Adrenal gland (tissue), 12 donors: ENCODE measurements around the gene MXRA8. TPM values are rescaled to one million over a fixed set of nuclear protein-coding genes. Genes with fewer than 3 reads are reported as not detected.
"Not testable (repeated sequence)": the region's sequence is repeated elsewhere in the genome, so short reads cannot be mapped to it uniquely, and the experiment has no call there.

Experiments used
- DNase-seq, 7 donors: peaks; one replicate each; pipeline ENCODE4 v3.0.0-alpha.2; 2019 to 2020
- H3K27ac ChIP-seq, 5 donors: fragments of 200-600 bp; sonication (generic) in 4 of 5; 1 replicate in 3 of 5; 2 replicates in 2 of 5; pipeline versions ENCODE4 v1.5.1 to v1.8.0; 2016 to 2020; ENCODE audit warnings: mild to moderate bottlenecking in 1 of 5
- H3K27me3 ChIP-seq: fragments of 200-600 bp; 2 replicates; pipeline ENCODE4 v1.8.0; 2021
- H3K36me3 ChIP-seq, 2 donors: fragments of 200-600 bp; replicated peaks in 1 of 2; 1 replicate in 1 of 2; 2 replicates in 1 of 2; pipeline versions ENCODE4 v1.5.1 to v1.8.0; 2018 to 2022
- H3K4me1 ChIP-seq, 2 donors: fragments of 200-600 bp; replicated peaks in 1 of 2; 1 replicate in 1 of 2; 2 replicates in 1 of 2; pipeline versions ENCODE4 v1.5.1 to v1.8.0; 2018 to 2021
- H3K4me3 ChIP-seq, 4 donors: fragments of 200-600 bp; sonication (generic) in 3 of 4; one replicate each; pipeline ENCODE4 v1.5.1; 2016 to 2018
- H3K9me3 ChIP-seq, 3 donors: fragments of 200-600 bp; sonication (generic) in 1 of 3; replicated peaks in 1 of 3; 1 replicate in 2 of 3; 2 replicates in 1 of 3; pipeline versions ENCODE4 v1.5.1 to v1.8.0; 2016 to 2021
- CTCF ChIP-seq, 6 experiments: fragments of 450-650 bp in 4 of 6; fragments of 200-600 bp in 2 of 6; sonication (generic) in 1 of 6; IDR thresholded peaks; 1 replicate in 5 of 6; 2 replicates in 1 of 6; pipeline versions ENCODE4 v1.5.1 to v1.8.0; 2016 to 2021; ENCODE audit warnings: antibody characterized with exemption in 6 of 6, mild to moderate bottlenecking in 2 of 6, moderate library complexity in 1 of 6
- POLR2A ChIP-seq, 2 donors: fragments of 450-650 bp; IDR thresholded peaks; one replicate each; pipeline ENCODE4 v1.6.1; 2017; ENCODE audit warnings: antibody characterized with exemption in 2 of 2, mild to moderate bottlenecking in 2 of 2, moderate library complexity in 1 of 2
- WGBS, 4 donors: extraction: QIAGEN DNeasy Blood & Tissue Kit in 2 of 4; methylation state at CpG; one replicate each; pipeline versions ENCODE4 v1.1.5 to v1.1.7; 2013 to 2017; 5-methylcytosine and 5-hydroxymethylcytosine counted together
- intact Hi-C, 2 donors: fragments of 100-400 bp; cut with DNase I; formaldehyde crosslinking; loops; one replicate each; pipeline versions ENCODE4 v1.14.1 to v1.15.0; 2022 to 2023
- polyA plus RNA-seq, 3 donors: library from polyadenylated mRNA; stranded (reverse); fragments of 200-250 nt in 2 of 3; fragments of 350-450 nt in 1 of 3; fragmentation: Illumina TruSeq in 1 of 3; extraction: RNeasy Lipid Tissue Mini Kit (QIAGEN cat#74804) in 1 of 3; gene quantifications; one replicate each; pipeline ENCODE4 v1.2.3, GENCODE V29; 2013 to 2014
- total RNA-seq, 9 donors: library from RNA; depleted of rRNA in 4 of 9; stranded (reverse); fragments of >200 nt in 4 of 9; fragments of 120-200 nt in 1 of 9; fragmentation: NEBNext Ultra II Directional in 1 of 9; extraction: Animal tissue kit (Norgen Biotek cat#: 25700) in 1 of 9; gene quantifications; one replicate each; pipeline versions ENCODE4 v1.1.0 to v1.2.4, GENCODE V29; 2013 to 2023
- donor health status: healthy with polysubstance abuse.
- donor health status: Bipolar disorder and iron deficiency.
- donor health status: DM: yes; HTN: yes; CAD: no.
- donor health status: DM: no; HTN: no; CAD: no.
- donor health status: DM: no; HTN: no; CAD: no.
- donor health status: DM: yes; HTN: yes; CAD: no.

MXRA8 gene
- total and polyA plus RNA-seq, 12 donors: 8.4 to 104 (median 46.6) TPM

- TF ChIP-seq POLR2A (IDR thresholded peaks at IDR 0.05) (no peak), CTCF (IDR thresholded peaks at IDR 0.05) (no peak)
- intact Hi-C loops: no loop called here
- Histone ChIP-seq H3K36me3 (peaks cover 0 to 73% of the 10 kb centered on the region in 2 donors), H3K4me3 (no peak overlapping the region), H3K27ac (no peak overlapping the region), H3K4me1 (no peaks in the 10 kb centered on the region), H3K9me3 (no peaks in the 10 kb centered on the region), H3K27me3 (no peaks in the 10 kb centered on the region)
- WGBS, 4 donors: 94 to 95% (median 95%) methylated on average over 35 to 50 of the region's 50 CpGs
- no peak for DNase-seq
These were observed 29.0 kb upstream of the MXRA8 start for GRCh38 chr1:1387098-1388077.

- no peak overlapping the region for H3K4me3 ChIP-seq
- TF ChIP-seq POLR2A (IDR thresholded peaks at IDR 0.05) (no peak), CTCF (IDR thresholded peaks at IDR 0.05) (no peak)
These were observed 27.6 kb upstream of the MXRA8 start for GRCh38 chr1:1385931-1386330.

GRCh38 chr1:1385339-1385738 is 27.0 kb upstream of the MXRA8 start:
- WGBS, 4 donors: 95 to 96% (median 95%) methylated on average over 18 to 29 of the region's 29 CpGs

More at GRCh38 chr1:1385931-1386330, 27.6 kb upstream of the MXRA8 start:
- intact Hi-C loops: no loop called here
- no peaks in the 10 kb centered on the region for H3K4me1 ChIP-seq
- H3K27me3 ChIP-seq: no peaks in the 10 kb centered on the region
- H3K27ac ChIP-seq: no peak overlapping the region
- H3K9me3 ChIP-seq: no peaks in the 10 kb centered on the region
- H3K36me3 ChIP-seq: peaks cover 0 to 58% of the 10 kb centered on the region in 2 donors
- no peak for DNase-seq
- WGBS, 4 donors: 83 to 95% (median 91%) methylated on average over 4 to 8 of the region's 8 CpGs

GRCh38 chr1:1381294-1381693 is 22.9 kb upstream of the MXRA8 start:
- no peaks in the 10 kb centered on the region for H3K27me3 ChIP-seq
- TF ChIP-seq CTCF (IDR thresholded peaks at IDR 0.05) (no peak), POLR2A (IDR thresholded peaks at IDR 0.05) (no peak)
- 77 to 82% (median 79%) methylated on average over 2 to 8 of the region's 8 CpGs; no CpG with 5 or more reads in 1 of the 4 donors for WGBS, 4 donors
- H3K4me3 ChIP-seq: no peak overlapping the region
- H3K9me3 ChIP-seq: no peaks in the 10 kb centered on the region
- DNase-seq: no peak
- no peak overlapping the region for H3K27ac ChIP-seq
- H3K36me3 ChIP-seq: peaks cover 0 to 12% of the 10 kb centered on the region in 2 donors
- H3K4me1 ChIP-seq: no peaks in the 10 kb centered on the region
- intact Hi-C loops: no loop called here

More at GRCh38 chr1:1385339-1385738, 27.0 kb upstream of the MXRA8 start:
- peaks cover 0 to 53% of the 10 kb centered on the region in 2 donors for H3K36me3 ChIP-seq
- H3K9me3 ChIP-seq, H3K27me3 ChIP-seq, DNase-seq, intact Hi-C loops, H3K27ac ChIP-seq, H3K4me3 ChIP-seq, H3K4me1 ChIP-seq: not testable (repeated sequence)
